ENCODE results near the gene GLIS1.

Gene GLIS1

GRCh38 chr1:53576866-53577760 is 161.9 kb downstream of the GLIS1 start:
- DNase-seq = no peak

GRCh38 chr1:53576381-53576801 is 162.6 kb downstream of the GLIS1 start:
- DNase-seq = no peak

- DNase-seq = no peak
Measured at GRCh38 chr1:53575955-53576320, 163.0 kb downstream of the GLIS1 start.

GRCh38 chr1:53575141-53575954 is 163.6 kb downstream of the GLIS1 start:
- no peak for DNase-seq

DNA sequence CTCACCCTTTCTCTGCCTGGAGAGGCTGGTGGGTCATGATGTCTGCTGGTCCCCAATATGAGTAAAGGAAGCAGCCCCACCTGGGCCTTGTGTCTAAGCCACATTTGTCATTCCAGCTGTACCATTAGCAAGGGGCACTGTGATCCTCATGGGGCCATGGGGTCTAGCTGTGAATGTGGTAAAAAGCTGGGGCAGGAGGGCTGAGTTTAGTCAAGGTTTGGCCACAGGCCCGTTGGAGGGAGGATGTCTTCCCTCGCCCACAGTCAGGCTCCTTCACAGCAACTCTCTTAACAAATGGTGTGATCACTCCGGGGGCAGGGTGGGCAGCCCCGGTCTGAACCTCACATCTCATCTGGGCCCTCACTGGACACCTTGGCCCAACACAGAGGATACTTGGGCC is 164.3 kb downstream of the GLIS1 start:
- DNase-seq = no peak

GRCh38 chr1:53573931-53574330 is 165.0 kb downstream of the GLIS1 start:
- DNase-seq = no peak

- DNase-seq = no peak
Measured at GRCh38 chr1:53573522-53573921, 165.4 kb downstream of the GLIS1 start.

DNA sequence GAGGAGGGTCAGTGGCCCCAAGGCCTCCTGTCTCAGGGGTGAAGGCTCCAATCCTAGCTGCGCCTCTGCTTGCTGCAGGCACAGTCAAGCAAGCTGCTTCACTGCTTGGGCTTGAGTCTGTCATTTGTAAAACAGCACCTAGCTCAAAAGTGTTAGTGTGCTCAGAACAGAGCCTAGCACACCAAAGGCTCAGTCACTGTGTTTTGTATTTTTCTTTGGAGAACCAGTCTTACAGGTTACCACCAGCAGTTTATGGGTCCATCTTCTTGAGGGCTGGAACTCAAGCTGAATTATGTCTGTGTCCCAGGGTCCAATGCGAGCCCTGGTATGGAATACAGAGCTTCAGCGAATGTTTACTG is 166.2 kb downstream of the GLIS1 start:
- no peak for DNase-seq

GRCh38 chr1:53572065-53572814 is 166.7 kb downstream of the GLIS1 start:
- no peak for DNase-seq

GRCh38 chr1:53568540-53568939 is 170.4 kb downstream of the GLIS1 start:
- DNase-seq = no peak

DNA sequence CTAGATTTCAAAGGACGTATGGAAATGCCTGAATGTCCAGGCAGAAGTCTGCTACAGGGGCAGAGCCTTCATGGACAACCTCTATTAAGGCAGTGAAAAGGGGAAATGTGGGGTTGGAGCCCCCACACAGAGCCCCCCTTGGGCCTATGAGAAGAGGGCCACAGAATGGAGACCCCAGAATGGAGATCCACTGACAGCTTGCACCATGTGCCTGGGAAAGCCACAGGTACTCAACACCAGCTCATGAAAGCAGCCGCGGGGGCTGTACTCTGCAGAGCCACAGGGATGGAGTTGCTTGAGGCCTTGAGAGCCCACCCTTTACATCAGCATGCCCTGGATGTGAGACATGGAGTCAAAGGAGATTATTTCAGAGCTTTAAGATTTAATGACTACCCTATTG is 171.1 kb downstream of the GLIS1 start:
- DNase-seq = no peak

DNA sequence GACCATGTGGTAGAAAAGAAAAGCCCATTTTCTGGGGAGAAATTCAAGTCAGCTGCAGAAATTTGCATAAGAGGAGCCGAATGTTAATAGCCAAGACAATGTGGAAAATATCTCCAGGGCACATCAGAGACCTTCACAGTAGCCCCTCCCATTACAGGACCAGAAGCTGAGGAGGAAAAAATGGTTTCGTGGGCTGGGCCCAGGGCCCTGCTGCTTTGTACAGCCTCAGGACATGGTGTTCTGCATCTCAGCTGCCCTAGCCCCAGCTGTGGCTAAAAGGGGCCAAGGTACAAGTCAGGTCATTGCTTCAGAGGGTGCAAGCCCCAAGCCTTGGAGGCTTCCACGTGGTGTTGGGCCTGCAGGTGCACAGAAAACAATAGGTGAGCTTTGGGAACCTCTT is 171.5 kb downstream of the GLIS1 start:
- no peak for DNase-seq

DNA sequence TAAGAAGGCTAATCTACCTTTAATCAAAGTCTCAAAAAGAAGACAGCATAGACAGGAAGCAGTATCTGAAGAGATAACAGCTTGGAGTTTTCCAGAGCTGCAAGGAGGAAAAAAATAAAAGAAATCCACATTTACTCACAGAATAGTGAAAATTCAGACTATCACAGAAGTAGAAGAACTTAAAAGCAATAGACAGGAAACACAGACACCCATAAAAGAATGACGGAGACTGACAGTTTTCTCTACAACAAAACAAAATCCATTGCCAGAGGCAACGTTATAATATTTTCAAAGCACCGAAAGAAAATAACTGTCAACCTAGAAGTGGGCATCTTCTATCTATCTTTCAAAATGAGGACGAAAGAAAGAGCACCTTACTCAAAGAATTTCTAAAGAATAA is 175.4 kb downstream of the GLIS1 start:
- DNase-seq = no peak

GRCh38 chr1:53562981-53563379 is 176.0 kb downstream of the GLIS1 start:
- DNase-seq = no peak

DNA sequence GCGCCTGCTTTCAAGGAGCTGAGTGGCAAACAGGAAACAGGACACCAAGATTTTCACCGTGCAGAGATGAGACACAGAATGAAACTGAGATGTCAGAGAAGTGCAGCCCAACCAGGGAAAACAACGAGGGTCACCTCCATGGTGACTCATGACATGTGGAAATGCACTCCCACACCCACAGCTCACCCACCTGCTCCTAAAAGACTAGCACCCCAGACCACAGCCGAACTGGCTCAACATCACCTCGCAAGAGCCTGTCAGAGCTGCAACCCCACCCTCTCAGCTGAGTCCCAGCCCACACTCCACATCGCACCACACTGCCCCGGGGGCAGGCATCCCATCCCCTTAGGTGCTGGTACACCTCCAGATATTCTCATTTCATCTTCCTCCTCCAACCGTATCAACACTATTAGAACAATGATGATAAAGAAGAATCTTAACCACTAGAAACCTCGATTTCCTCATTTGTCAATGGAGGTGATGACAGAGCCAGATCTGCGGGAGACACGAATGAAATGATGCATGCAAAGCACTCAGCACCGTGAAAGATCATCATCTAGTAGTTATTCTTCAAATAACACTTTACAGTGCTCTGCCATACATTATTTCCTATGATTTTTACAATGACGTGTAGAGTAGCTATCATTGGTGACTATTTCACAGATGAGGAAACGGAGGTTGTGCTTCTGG is 176.5 kb downstream of the GLIS1 start:
- no peak for DNase-seq

DNA sequence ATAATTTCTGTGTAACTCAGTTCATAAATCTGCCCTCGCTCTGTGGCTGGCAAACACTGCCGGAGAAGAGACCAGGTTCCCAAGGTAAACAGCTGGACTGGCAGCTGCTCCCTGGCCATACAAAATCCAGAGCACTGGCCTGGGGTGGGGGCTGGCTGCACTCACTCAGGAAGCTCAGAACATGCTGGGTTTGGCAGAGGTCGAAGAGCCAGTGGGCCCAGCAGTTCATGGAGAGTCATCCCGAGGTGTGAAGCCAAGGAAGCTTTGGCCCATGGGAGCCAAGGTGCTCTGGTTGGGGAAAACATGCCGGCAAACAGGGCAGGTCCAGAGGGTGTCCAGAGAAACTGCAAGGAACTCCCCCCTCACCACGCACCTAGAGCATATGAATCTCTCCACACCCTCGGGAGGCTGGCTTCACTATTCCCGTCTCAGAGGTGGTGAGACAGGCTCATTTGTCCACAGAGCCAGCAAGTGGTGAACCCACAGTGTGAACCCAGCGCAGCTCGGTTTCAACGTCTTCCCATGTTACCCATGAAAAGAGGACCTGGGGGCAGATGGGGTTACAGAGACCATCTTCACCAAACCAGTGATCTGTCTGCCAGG is 177.4 kb downstream of the GLIS1 start:
- no peak for DNase-seq

GRCh38 chr1:53560581-53561502 is 178.1 kb downstream of the GLIS1 start:
- no peak for DNase-seq

- no peak for DNase-seq
Measured at GRCh38 chr1:53559854-53560580, 178.9 kb downstream of the GLIS1 start.

DNA sequence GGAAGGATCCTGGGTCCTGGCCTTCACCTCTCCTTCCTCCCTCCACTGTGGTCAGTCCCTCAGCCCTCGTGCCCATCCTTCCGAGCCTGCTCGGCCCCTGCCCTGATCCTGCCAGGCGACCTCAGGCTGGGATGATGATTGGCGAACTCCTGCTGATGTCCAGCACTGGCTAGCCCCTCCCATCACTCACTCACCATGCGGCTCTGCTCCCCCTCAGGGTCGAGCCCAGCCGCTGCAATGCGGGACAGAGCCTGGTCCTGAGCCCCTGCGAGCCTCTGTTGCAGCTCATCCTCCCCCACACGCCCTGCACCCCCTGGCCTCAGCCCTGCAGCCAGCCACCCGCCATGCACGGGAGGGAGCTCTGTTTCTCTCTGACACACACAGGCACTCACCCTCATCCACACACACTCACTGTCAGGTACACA is 179.6 kb downstream of the GLIS1 start:
- no peak for DNase-seq

- DNase-seq = no peak
Measured at GRCh38 chr1:53558739-53559315, 180.1 kb downstream of the GLIS1 start.

Data from cerebellar nuclear complex (tissue), 1 donor.